GM13977 (cell line): ENCODE measurements around the gene CTNNBL1.

ENCODE experiments used
- DNase-seq: peaks from one replicate; pipeline ENCODE4 v3.0.0; 2012; ENCODE audit warnings: low spot score
- in situ Hi-C: fragments of 300-500 bp; cut with MboI; formaldehyde crosslinking; loops from one replicate; pipeline ENCODE4 v1.12.0; 2022; ENCODE audit warnings: low sequenced_read_pairs, low pct_unique_long_range_greater_than_20kb, mixed read lengths, inconsistent platforms; ENCODE audit not compliant: unreplicated experiment
- TF ChIP-seq, protein P1 (sequence below): IDR thresholded peaks from 2 replicates; pipeline ENCODE4 v1.5.1; 2012; ENCODE audit warnings: mild to moderate bottlenecking, control low read depth; ENCODE audit not compliant: insufficient read depth; ENCODE audit errors: extremely low read depth, missing control alignments

The CTNNBL1 gene

DNA sequence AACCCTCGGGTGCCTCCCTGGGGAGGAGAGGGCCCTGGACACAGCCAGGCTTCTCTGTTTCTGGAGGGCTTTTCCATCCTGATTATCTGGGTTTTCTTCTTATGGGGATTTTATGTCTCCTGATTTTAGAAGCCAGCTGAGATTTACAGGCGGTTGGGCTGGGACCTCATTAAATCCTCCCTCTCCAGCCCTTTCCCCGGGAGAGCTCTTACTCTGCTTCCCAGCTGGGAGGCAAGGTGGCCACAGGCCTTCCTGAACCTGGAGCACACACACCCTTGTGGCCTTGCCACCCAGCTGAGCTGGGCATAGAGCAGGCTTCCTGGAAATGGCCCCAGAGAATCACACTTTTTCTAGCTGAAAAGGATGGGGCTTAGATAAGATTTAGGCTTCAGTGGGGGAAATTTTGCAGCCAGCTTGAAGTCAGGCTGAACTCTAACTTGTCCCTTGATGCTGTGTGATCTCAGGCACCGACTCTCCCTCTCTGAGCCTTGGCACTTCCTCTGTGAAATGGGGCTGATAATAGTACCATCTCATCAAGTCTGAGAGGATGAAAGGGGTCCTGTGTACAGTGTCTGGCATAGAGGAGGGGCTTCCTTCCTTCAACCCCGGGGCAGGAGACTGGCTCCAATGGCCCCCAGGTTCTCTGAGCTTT lies 225.7 kb downstream of the CTNNBL1 start:
- in situ Hi-C loops, result no loop called here
- no peak for DNase-seq
- TF ChIP-seq, protein P1, sequence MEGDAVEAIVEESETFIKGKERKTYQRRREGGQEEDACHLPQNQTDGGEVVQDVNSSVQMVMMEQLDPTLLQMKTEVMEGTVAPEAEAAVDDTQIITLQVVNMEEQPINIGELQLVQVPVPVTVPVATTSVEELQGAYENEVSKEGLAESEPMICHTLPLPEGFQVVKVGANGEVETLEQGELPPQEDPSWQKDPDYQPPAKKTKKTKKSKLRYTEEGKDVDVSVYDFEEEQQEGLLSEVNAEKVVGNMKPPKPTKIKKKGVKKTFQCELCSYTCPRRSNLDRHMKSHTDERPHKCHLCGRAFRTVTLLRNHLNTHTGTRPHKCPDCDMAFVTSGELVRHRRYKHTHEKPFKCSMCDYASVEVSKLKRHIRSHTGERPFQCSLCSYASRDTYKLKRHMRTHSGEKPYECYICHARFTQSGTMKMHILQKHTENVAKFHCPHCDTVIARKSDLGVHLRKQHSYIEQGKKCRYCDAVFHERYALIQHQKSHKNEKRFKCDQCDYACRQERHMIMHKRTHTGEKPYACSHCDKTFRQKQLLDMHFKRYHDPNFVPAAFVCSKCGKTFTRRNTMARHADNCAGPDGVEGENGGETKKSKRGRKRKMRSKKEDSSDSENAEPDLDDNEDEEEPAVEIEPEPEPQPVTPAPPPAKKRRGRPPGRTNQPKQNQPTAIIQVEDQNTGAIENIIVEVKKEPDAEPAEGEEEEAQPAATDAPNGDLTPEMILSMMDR, result no peak

DNA sequence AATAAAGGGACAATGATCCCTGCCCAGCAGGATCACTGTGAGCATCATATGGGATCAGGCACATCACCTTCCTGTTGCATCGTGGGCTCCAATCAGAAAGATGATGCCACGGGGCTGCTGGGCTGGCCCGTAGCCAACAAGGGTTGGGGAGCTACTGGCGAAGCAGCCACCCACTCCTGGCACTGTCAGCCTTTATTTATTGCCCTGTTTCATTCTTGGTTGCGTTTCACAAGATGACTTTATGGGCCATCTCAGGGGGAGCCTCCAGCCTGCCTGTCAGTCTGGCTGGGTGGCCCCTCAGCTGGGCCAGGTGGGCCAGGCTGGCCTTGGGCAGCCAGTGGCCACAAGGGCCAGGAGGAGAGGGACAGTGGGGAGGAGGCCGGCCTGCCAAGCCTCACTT lies 226.4 kb downstream of the CTNNBL1 start:
- in situ Hi-C loops, result no loop called here
- TF ChIP-seq, protein P1, result no peak
- DNase-seq, result no peak

DNA sequence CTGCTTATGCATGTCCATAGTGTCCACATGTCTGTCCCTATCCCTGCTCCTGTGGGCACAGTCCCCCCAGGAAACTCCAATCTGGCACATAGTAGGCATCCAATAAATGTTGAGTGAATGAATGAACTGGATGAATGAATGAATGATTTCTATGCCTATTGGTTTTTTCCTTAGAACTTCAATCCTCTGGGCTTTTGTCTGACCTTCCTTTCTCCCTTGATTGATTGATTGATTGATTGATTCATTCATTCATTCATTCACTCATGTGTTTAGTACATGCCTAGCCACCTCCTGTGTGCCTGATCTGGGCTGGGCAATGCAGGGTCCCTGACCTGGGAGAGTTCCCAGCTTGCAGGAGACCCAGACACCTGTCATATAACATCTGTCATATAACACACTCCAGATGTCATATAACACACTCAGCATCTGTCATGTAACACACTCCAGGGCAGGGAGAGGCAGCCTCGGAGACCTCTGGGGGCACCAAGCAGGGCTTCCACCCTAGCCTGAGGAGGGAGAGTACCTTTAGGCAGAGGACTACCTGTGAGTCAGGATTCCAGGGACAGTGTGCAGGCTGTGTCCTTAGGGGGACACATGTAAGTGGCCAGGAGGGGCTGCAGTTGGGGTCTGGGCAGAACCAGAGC lies 227.0 kb downstream of the CTNNBL1 start:
- TF ChIP-seq, protein P1, result no peak
- in situ Hi-C loops, result no loop called here
- no peak for DNase-seq

DNA sequence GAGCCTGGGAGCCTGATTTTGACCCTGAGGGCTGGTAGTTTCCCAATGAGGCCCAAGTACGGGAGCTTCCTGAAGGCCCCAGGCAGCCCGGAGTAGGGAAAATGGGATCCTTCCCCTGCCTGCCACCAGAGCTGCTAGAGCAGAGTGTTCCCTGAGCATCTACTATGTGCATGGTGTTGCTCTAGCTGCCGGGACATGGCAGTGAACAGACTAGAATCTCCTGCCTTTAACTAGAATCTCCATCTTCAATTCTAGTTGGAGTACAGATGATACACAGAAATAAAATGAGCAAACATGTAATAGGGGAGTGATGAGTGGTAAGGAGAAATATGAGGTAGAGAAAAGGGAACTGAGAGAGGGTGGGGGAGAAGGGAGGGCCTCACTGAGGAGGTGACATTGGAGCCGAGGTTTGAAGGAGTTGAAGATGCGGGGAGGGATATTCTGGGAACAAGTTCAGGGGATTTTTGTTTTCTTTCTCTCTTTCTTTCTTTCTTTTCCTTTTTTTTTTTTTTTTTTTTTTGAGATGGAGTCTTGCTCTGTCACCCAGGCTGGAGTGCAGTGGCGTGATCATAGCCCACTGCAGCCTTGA lies 227.6 kb downstream of the CTNNBL1 start:
- in situ Hi-C loops, result no loop called here
- DNase-seq, result peak; percentile 78
- TF ChIP-seq, protein P1, result no peak
